ENCODE measurements around the gene PUM1. TPM values are rescaled to one million over a fixed set of nuclear protein-coding genes. Genes with fewer than 3 reads are reported as not detected.
A peak's percentile ranks its signal among the peaks of the same experiment; 100 is the strongest.

PUM1 gene
- total RNA-seq, 1 donor from 2014 or later, result 143 TPM

DNA sequence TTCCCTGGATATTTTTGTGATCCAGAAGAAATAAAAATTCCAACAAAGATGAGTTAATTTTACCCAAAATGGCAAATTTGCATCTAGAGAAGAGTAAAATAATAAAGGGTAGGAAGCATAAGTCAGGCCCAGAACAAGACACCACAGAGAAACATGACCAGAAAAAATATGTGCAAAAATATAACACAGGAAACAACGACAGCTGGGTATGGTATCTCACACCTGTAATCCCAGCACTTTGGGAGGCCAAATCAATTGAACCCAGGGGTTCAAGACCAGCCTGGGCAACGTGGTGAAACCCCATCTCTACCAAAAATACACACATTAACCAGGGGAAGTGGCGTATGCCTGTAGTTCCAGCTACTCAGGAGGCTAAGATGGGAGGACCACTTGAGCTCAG, 117.2 kb downstream of the PUM1 start:
- no peaks in the 10 kb centered on the region for H3K9me3 Mint-ChIP-seq (ENCODE audit: unreplicated experiment)
- no peak overlapping the region for H3K4me3 Mint-ChIP-seq (ENCODE audit: unreplicated experiment)
- H3K79me2 ChIP-seq (ENCODE audit: insufficient read depth, low read length), result peaks cover 63% of the 10 kb centered on the region
- FAIRE-seq (no peak), DNase-seq (ENCODE audit: low read depth) (no peak)
- H3K27ac ChIP-seq (ENCODE audit: low read depth, low read length), result peak overlapping the region; percentile 2
- H3K4me3 ChIP-seq (ENCODE audit: insufficient read depth, low read depth, low read length), result no peak overlapping the region
- no peak overlapping the region for H2AFZ ChIP-seq (ENCODE audit: low read depth, low read length)
- H3K36me3 ChIP-seq (ENCODE audit: insufficient read depth, low read length), result peaks cover 61% of the 10 kb centered on the region
- H3K4me1 ChIP-seq (ENCODE audit: insufficient read depth, low read length), result no peaks in the 10 kb centered on the region
- no peak overlapping the region for H3K4me2 ChIP-seq (ENCODE audit: low read length)
- peaks cover 64% of the 10 kb centered on the region for H4K20me1 ChIP-seq (ENCODE audit: insufficient read depth, low read length)
- peaks cover 47% of the 10 kb centered on the region for H3K36me3 Mint-ChIP-seq (ENCODE audit: low read depth, unreplicated experiment)
- H3K27me3 ChIP-seq (ENCODE audit: insufficient read depth, low read length), result no peaks in the 10 kb centered on the region
- TF ChIP-seq, protein P1, sequence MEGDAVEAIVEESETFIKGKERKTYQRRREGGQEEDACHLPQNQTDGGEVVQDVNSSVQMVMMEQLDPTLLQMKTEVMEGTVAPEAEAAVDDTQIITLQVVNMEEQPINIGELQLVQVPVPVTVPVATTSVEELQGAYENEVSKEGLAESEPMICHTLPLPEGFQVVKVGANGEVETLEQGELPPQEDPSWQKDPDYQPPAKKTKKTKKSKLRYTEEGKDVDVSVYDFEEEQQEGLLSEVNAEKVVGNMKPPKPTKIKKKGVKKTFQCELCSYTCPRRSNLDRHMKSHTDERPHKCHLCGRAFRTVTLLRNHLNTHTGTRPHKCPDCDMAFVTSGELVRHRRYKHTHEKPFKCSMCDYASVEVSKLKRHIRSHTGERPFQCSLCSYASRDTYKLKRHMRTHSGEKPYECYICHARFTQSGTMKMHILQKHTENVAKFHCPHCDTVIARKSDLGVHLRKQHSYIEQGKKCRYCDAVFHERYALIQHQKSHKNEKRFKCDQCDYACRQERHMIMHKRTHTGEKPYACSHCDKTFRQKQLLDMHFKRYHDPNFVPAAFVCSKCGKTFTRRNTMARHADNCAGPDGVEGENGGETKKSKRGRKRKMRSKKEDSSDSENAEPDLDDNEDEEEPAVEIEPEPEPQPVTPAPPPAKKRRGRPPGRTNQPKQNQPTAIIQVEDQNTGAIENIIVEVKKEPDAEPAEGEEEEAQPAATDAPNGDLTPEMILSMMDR (IDR thresholded peaks at IDR 0.05; ENCODE audit: insufficient read depth, low read depth, low read length), result no peak
- TF ChIP-seq EZH2 (IDR thresholded peaks at IDR 0.05; ENCODE audit: insufficient read depth, low read length), result no peak
- H3K9ac ChIP-seq (ENCODE audit: low read length), result no peak overlapping the region
- no peaks in the 10 kb centered on the region for H3K27me3 Mint-ChIP-seq (ENCODE audit: low read depth, unreplicated experiment)
- no peaks in the 10 kb centered on the region for H3K9me3 ChIP-seq (ENCODE audit: insufficient read depth, low read depth, low read length)
- H3K27ac Mint-ChIP-seq (ENCODE audit: unreplicated experiment), result no peak overlapping the region
- peaks cover 9% of the 10 kb centered on the region for H3K4me1 Mint-ChIP-seq (ENCODE audit: low read depth, unreplicated experiment)

DNA sequence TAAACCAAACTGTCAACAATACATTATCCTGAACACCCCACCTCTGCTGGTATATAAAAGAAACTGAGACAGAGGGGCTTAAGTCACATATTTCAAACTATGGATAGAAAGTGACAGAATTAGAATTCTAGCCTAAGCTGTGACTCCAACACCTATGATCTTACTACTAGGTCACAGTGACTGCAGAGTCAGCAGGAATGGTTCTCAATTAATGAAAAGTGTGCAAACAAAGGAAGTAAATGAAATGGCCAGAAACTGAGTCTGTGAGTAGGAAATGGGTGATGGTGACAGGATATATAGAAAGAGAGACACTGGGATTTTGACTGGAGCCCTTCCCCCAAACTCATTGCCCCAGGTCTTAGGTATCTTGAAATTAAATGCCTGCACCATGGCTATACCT, 118.3 kb downstream of the PUM1 start:
- Mint-ChIP-seq H3K4me1 (ENCODE audit: low read depth, unreplicated experiment) (peaks cover 9% of the 10 kb centered on the region), H3K27me3 (ENCODE audit: low read depth, unreplicated experiment) (no peaks in the 10 kb centered on the region), H3K36me3 (ENCODE audit: low read depth, unreplicated experiment) (peaks cover 44% of the 10 kb centered on the region), H3K4me3 (ENCODE audit: unreplicated experiment) (no peak overlapping the region), H3K9me3 (ENCODE audit: unreplicated experiment) (no peaks in the 10 kb centered on the region), H3K27ac (ENCODE audit: unreplicated experiment) (no peak overlapping the region)
- TF ChIP-seq, protein P1 (IDR thresholded peaks at IDR 0.05; ENCODE audit: insufficient read depth, low read depth, low read length), result no peak
- TF ChIP-seq EZH2 (IDR thresholded peaks at IDR 0.05; ENCODE audit: insufficient read depth, low read length), result no peak
- Histone ChIP-seq H3K79me2 (ENCODE audit: insufficient read depth, low read length) (peaks cover 65% of the 10 kb centered on the region), H3K27me3 (ENCODE audit: insufficient read depth, low read length) (no peaks in the 10 kb centered on the region), H4K20me1 (ENCODE audit: insufficient read depth, low read length) (peaks cover 68% of the 10 kb centered on the region), H3K9ac (ENCODE audit: low read length) (no peak overlapping the region), H2AFZ (ENCODE audit: low read depth, low read length) (no peak overlapping the region), H3K27ac (ENCODE audit: low read depth, low read length) (no peak overlapping the region), H3K4me2 (ENCODE audit: low read length) (no peak overlapping the region), H3K9me3 (ENCODE audit: insufficient read depth, low read depth, low read length) (no peaks in the 10 kb centered on the region), H3K36me3 (ENCODE audit: insufficient read depth, low read length) (peaks cover 61% of the 10 kb centered on the region), H3K4me1 (ENCODE audit: insufficient read depth, low read length) (peaks cover 7% of the 10 kb centered on the region), H3K4me3 (ENCODE audit: insufficient read depth, low read depth, low read length) (no peak overlapping the region)
- FAIRE-seq, result no peak
- no peak for DNase-seq (ENCODE audit: low read depth)

DNA sequence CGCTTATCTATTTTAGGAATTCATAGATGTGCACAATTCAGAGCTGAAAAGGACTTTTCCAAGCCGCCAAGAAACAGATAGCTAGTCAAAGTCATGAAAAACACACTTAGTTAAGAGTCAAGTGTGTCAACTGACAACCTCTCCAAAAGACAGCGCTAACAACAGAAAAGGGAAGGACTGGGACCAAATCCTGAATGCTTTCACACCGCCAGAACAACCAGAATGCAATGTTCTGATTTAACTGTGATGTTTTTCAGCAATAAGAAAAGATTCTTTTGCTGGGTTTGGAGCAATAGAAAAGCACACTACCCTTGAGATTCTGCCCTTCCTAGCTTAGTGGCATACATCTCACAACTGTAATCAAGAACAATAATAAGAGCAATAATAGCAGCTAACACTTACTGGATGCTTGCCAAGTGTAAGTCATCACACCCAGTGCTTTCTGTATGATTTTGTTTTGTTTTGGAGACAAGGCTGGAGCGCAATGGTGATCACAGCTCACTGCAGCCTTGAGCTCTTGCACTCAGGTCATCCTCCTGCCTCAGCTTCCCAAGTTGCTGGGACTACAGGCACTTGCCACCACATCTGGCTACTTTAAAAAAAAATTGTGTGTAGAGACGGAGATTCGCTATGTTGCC, 123.1 kb downstream of the PUM1 start:
- Mint-ChIP-seq H3K9me3 (ENCODE audit: unreplicated experiment) (no peaks in the 10 kb centered on the region), H3K27ac (ENCODE audit: unreplicated experiment) (no peak overlapping the region), H3K36me3 (ENCODE audit: low read depth, unreplicated experiment) (peaks cover 21% of the 10 kb centered on the region), H3K4me1 (ENCODE audit: low read depth, unreplicated experiment) (peaks cover 4% of the 10 kb centered on the region), H3K27me3 (ENCODE audit: low read depth, unreplicated experiment) (no peaks in the 10 kb centered on the region), H3K4me3 (ENCODE audit: unreplicated experiment) (no peak overlapping the region)
- Histone ChIP-seq H2AFZ (ENCODE audit: low read depth, low read length) (no peak overlapping the region), H4K20me1 (ENCODE audit: insufficient read depth, low read length) (peaks cover 69% of the 10 kb centered on the region), H3K4me2 (ENCODE audit: low read length) (no peak overlapping the region), H3K79me2 (ENCODE audit: insufficient read depth, low read length) (peaks cover 46% of the 10 kb centered on the region), H3K27ac (ENCODE audit: low read depth, low read length) (no peak overlapping the region), H3K9me3 (ENCODE audit: insufficient read depth, low read depth, low read length) (no peaks in the 10 kb centered on the region), H3K36me3 (ENCODE audit: insufficient read depth, low read length) (peaks cover 58% of the 10 kb centered on the region), H3K9ac (ENCODE audit: low read length) (no peak overlapping the region), H3K4me3 (ENCODE audit: insufficient read depth, low read depth, low read length) (no peak overlapping the region), H3K27me3 (ENCODE audit: insufficient read depth, low read length) (no peaks in the 10 kb centered on the region), H3K4me1 (ENCODE audit: insufficient read depth, low read length) (peaks cover 7% of the 10 kb centered on the region)
- FAIRE-seq (no peak), DNase-seq (ENCODE audit: low read depth) (no peak)
- TF ChIP-seq, protein P1 (IDR thresholded peaks at IDR 0.05; ENCODE audit: insufficient read depth, low read depth, low read length), result no peak
- TF ChIP-seq EZH2 (IDR thresholded peaks at IDR 0.05; ENCODE audit: insufficient read depth, low read length), result no peak

Measured in astrocyte (in vitro differentiated cells and primary cell).